ENCODE measurements around the gene TXNDC2. TPM values are rescaled to one million over a fixed set of nuclear protein-coding genes. Genes with fewer than 3 reads are reported as not detected.

The TXNDC2 gene
- total RNA-seq, 1 experiment from 2014 or later: 0.28 TPM

DNA sequence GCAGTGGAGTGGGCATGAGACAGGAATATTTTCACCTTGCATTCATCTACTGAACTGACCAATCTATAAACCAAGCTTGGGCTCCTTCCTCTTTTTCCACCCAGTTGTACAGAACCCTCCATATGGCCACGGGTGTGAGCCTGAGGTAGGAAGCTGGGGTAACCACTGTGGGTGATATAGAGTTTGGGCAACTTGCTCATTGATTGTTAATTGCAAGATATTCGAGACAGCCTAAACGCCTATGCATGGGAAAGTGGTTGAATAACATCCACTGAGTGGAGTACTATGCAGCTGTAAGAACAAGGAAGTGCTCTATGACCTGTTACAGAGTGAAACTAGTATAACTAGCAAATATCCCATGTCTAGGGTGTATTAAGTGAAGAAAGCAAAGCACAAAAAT is 20.7 kb downstream of the TXNDC2 start:
- no peaks in the 10 kb centered on the region for H3K27me3 ChIP-seq (ENCODE audit: insufficient read depth, low read length)
- H3K23me2 ChIP-seq (ENCODE audit: insufficient read length, low read depth, low read length, poor library complexity, severe bottlenecking): no peaks in the 10 kb centered on the region
- H3K79me2 ChIP-seq (ENCODE audit: insufficient read depth, low read length): no peaks in the 10 kb centered on the region
- no peak overlapping the region for H2BK12ac ChIP-seq (ENCODE audit: insufficient read length, low read depth, low read length)
- no peak overlapping the region for H2BK120ac ChIP-seq (ENCODE audit: low read depth, low read length, poor library complexity, severe bottlenecking)
- H3K9ac ChIP-seq (ENCODE audit: extremely low read depth, insufficient read length, low read length): no peak overlapping the region
- no peaks in the 10 kb centered on the region for H3K9me3 ChIP-seq (ENCODE audit: control insufficient read depth, low read depth, low read length)
- DNase-seq: no peak
- TF ChIP-seq CTCF (conservative IDR thresholded peaks at IDR 0.05): no peak
- no peak overlapping the region for H3K4ac ChIP-seq (ENCODE audit: low read depth, low read length)
- H2BK20ac ChIP-seq (ENCODE audit: low read depth, low read length, poor library complexity, severe bottlenecking): no peak overlapping the region
- H3K56ac ChIP-seq (ENCODE audit: insufficient read length, low read depth, low read length): no peak overlapping the region
- H3K79me1 ChIP-seq (ENCODE audit: insufficient read depth, low read depth, low read length, poor library complexity, severe bottlenecking): no peaks in the 10 kb centered on the region
- no peak overlapping the region for H4K5ac ChIP-seq (ENCODE audit: insufficient read length, low read depth, low read length)
- no peak overlapping the region for H3T11ph ChIP-seq (ENCODE audit: low read length)
- no peak overlapping the region for H2BK15ac ChIP-seq (ENCODE audit: low read depth, low read length)
- H2AK5ac ChIP-seq (ENCODE audit: insufficient read length, low read length): no peak overlapping the region
- H3K36me3 Mint-ChIP-seq (ENCODE audit: insufficient read depth in 1 of 3, low read depth in 3 of 3): no peaks in the 10 kb centered on the region
- H4K91ac ChIP-seq (ENCODE audit: insufficient read length, low read depth, low read length): no peak overlapping the region
- no peak overlapping the region for H3K23ac ChIP-seq (ENCODE audit: insufficient read length, low read depth, low read length)
- WGBS (ENCODE audit: extremely low coverage, insufficient read length, low lambda C conversion rate): no CpG with 5 or more reads among the region's 3 CpGs
- no peak overlapping the region for H3K4me3 Mint-ChIP-seq
- no peak overlapping the region for H3K4me2 ChIP-seq (ENCODE audit: insufficient read depth, insufficient read length, low read length)
- no peak overlapping the region for H3K27ac ChIP-seq (ENCODE audit: insufficient read length, low read depth, low read length)
- H4K20me1 ChIP-seq (ENCODE audit: control insufficient read depth, insufficient read depth, insufficient read length): no peaks in the 10 kb centered on the region
- no peak overlapping the region for H2AFZ ChIP-seq (ENCODE audit: low read length)
- no peaks in the 10 kb centered on the region for H3K4me1 ChIP-seq (ENCODE audit: insufficient read depth, low read length)
- H2BK5ac ChIP-seq (ENCODE audit: insufficient read length, low read length): no peak overlapping the region
- no peak overlapping the region for H3K14ac ChIP-seq (ENCODE audit: insufficient read depth, low read length)
- H3K27ac Mint-ChIP-seq: no peak overlapping the region
- no peak overlapping the region for H4K8ac ChIP-seq (replicated peaks; ENCODE audit: insufficient read length, low read depth, low read length)
- peaks cover 2 to 5% of the 10 kb centered on the region in 2 experiments; a peak in 2 of 4 replicates for H3K4me1 Mint-ChIP-seq
- H3K9me3 Mint-ChIP-seq: peaks cover 0 to 3% of the 10 kb centered on the region in 2 experiments; a peak in 1 of 5 replicates
- no peak overlapping the region for H3K18ac ChIP-seq (ENCODE audit: insufficient read length, low read depth, low read length)
- H3K27me3 Mint-ChIP-seq (ENCODE audit: low read depth): peaks cover 2% of the 10 kb centered on the region

Data from H9 (cell line).